Choroid plexus epithelial cell (primary cell): ENCODE results near the gene RBM20.

Experiments
- DNase-seq: peaks from one replicate; pipeline ENCODE4 v3.0.0-alpha.2; 2010; ENCODE audit warnings: low read depth
- H3K4me3 ChIP-seq: 2 replicates; pipeline ENCODE4 v1.5.1; 2011; ENCODE audit warnings: low read depth, mild to moderate bottlenecking, control low read depth, low read length, moderate library complexity
- CTCF ChIP-seq: conservative IDR thresholded peaks from 2 replicates; pipeline ENCODE4 v1.5.1; 2011; ENCODE audit warnings: low read depth, mild to moderate bottlenecking, control low read depth, inconsistent platforms, low read length, moderate library complexity

The RBM20 gene

GRCh38 chr10:110781139-110781538 is 137.0 kb downstream of the RBM20 start:
- TF ChIP-seq CTCF, result no peak
- no peak overlapping the region for H3K4me3 ChIP-seq
- no peak for DNase-seq

- DNase-seq, result no peak
- H3K4me3 ChIP-seq, result no peak overlapping the region
- no peak for TF ChIP-seq CTCF
Observed at GRCh38 chr10:110782616-110783015, 138.5 kb downstream of the RBM20 start.

GRCh38 chr10:110783509-110784107 is 139.5 kb downstream of the RBM20 start:
- no peak for DNase-seq
- no peak overlapping the region for H3K4me3 ChIP-seq
- no peak for TF ChIP-seq CTCF

GRCh38 chr10:110784198-110784597 is 140.1 kb downstream of the RBM20 start:
- no peak for TF ChIP-seq CTCF
- no peak overlapping the region for H3K4me3 ChIP-seq
- no peak for DNase-seq

- no peak for TF ChIP-seq CTCF
- no peak overlapping the region for H3K4me3 ChIP-seq
- DNase-seq, result no peak
Observed at GRCh38 chr10:110786172-110786571, 142.0 kb downstream of the RBM20 start.

GRCh38 chr10:110788620-110789385 is 144.7 kb downstream of the RBM20 start:
- no peak overlapping the region for H3K4me3 ChIP-seq
- no peak for DNase-seq
- no peak for TF ChIP-seq CTCF
